SU-DHL-6 (cell line): Measurements from ENCODE around the gene TBC1D22A.

Experiments
- CTCF ChIP-seq: fragments of 200-600 bp; sonication (generic); IDR thresholded peaks from one replicate; pipeline ENCODE4 v1.5.1; 2017; ENCODE audit warnings: antibody characterized with exemption, mild to moderate bottlenecking, low read length, moderate library complexity; ENCODE audit not compliant: insufficient read depth, poor library complexity, severe bottlenecking
- EZH2phosphoT487 ChIP-seq: fragments of 200-600 bp; sonication (generic), shearing (Covaris generic); conservative IDR thresholded peaks from 2 replicates; pipeline ENCODE4 v1.6.1; 2018; ENCODE audit warnings: mild to moderate bottlenecking, antibody characterized with exemption, low read length, moderate library complexity, mixed read lengths

DNA sequence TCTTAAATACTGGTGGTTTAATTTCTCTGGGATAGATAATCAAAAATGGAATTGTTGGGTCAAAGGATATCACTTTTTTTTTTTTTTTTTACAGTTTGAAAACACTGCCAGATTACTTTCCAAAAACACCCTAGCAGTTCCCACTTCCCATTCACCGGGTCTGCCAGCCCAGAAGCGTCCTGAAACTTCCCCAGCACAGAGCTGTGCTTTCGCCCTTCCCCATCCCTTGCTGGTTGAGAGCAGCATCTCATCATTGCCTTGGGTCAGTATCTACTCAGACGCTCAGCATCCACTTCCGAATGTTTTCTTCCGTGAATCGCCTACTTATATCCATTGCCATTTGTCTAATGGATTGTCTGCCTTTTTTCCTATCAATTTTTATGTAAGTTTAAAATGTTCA, 29.9 kb upstream of the TBC1D22A start:
- no peak for TF ChIP-seq CTCF
- TF ChIP-seq EZH2phosphoT487 = no peak
